HG03378 (cell line): ENCODE measurements around the gene SPACDR.
"Not testable (repeated sequence)": the region's sequence is repeated elsewhere in the genome, so short reads cannot be mapped to it uniquely, and the experiment has no call there.

Experiments
- ATAC-seq: cut with Tn5 transposase; IDR thresholded peaks from one replicate; pipeline ENCODE4 v1.9.1; 2021; ENCODE audit warnings: mild to moderate bottlenecking, moderate library complexity; ENCODE audit not compliant: unreplicated experiment

SPACDR gene

GRCh38 chr7:100464210-100464660 lies at the start of gene SPACDR:
TSS of gene SPACDR (minus strand) at chr7:100464260. CDS start at chr7:100464025, 235 bp downstream.
- no peak for ATAC-seq

- ATAC-seq = no peak
Measured at GRCh38 chr7:100513212-100513810, 49.3 kb upstream of the SPACDR start.

GRCh38 chr7:100510437-100511239 lies 46.6 kb upstream of the SPACDR start:
- no peak for ATAC-seq

- no peak for ATAC-seq
Measured at GRCh38 chr7:100509231-100509630, 45.2 kb upstream of the SPACDR start.

GRCh38 chr7:100506356-100506923 lies 42.4 kb upstream of the SPACDR start:
- ATAC-seq = no peak

- no peak for ATAC-seq
Measured at GRCh38 chr7:100504887-100505611, 41.0 kb upstream of the SPACDR start.

- ATAC-seq = not testable (repeated sequence)
Measured at GRCh38 chr7:100504031-100504430, 40.0 kb upstream of the SPACDR start.

- ATAC-seq = not testable (repeated sequence)
Measured at GRCh38 chr7:100500743-100501142, 36.7 kb upstream of the SPACDR start.

- ATAC-seq = no peak
Measured at GRCh38 chr7:100496509-100496908, 32.4 kb upstream of the SPACDR start.

GRCh38 chr7:100493476-100494264 lies 29.6 kb upstream of the SPACDR start:
- no peak for ATAC-seq

- ATAC-seq = no peak
Measured at GRCh38 chr7:100492738-100493475, 28.8 kb upstream of the SPACDR start.

GRCh38 chr7:100491192-100491578 lies 27.1 kb upstream of the SPACDR start:
- ATAC-seq = no peak

GRCh38 chr7:100490483-100491191 lies 26.6 kb upstream of the SPACDR start:
- ATAC-seq = no peak

GRCh38 chr7:100489824-100490223 lies 25.8 kb upstream of the SPACDR start:
- ATAC-seq = no peak

- no peak for ATAC-seq
Measured at GRCh38 chr7:100489121-100489520, 25.1 kb upstream of the SPACDR start.

GRCh38 chr7:100488333-100489095 lies 24.5 kb upstream of the SPACDR start:
- no peak for ATAC-seq

- ATAC-seq = no peak
Measured at GRCh38 chr7:100486753-100487446, 22.8 kb upstream of the SPACDR start.

GRCh38 chr7:100486111-100486636 lies 22.1 kb upstream of the SPACDR start:
- no peak for ATAC-seq
